IPS-18c (cell line): ENCODE data around the gene PTPRT.

Source experiments
- H3K4me3 ChIP-seq: 2 replicates; pipeline ENCODE4 v1.7.0; 2013; ENCODE audit warnings: low read depth, mild to moderate bottlenecking, low read length, moderate library complexity; ENCODE audit not compliant: insufficient read depth
- H3K9me3 ChIP-seq: one replicate; pipeline ENCODE4 v1.6.1; 2013; ENCODE audit warnings: mild to moderate bottlenecking, low read length, moderate library complexity; ENCODE audit not compliant: control insufficient read depth, insufficient read depth

PTPRT gene

DNA sequence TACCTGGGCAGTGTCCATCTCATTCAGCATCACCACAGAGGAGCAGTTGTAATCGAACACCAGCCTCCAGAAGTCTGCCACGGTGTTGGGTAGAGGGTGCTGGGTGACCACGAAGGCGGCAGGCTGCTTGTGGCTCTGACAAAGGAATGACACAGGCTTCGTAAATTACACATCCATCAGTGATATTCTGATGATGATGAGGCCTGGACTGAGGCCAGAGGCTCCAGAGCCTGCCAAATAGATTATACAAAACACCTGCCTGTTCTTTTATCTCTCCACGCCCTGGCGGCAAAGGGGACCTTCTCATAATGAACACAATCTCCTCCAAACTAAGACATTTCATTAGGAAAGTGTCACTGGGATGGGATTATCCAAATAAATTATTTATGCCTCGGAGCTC, 1091.3 kb downstream of the PTPRT start:
- H3K4me3 ChIP-seq, result no peak overlapping the region
- no peaks in the 10 kb centered on the region for H3K9me3 ChIP-seq

DNA sequence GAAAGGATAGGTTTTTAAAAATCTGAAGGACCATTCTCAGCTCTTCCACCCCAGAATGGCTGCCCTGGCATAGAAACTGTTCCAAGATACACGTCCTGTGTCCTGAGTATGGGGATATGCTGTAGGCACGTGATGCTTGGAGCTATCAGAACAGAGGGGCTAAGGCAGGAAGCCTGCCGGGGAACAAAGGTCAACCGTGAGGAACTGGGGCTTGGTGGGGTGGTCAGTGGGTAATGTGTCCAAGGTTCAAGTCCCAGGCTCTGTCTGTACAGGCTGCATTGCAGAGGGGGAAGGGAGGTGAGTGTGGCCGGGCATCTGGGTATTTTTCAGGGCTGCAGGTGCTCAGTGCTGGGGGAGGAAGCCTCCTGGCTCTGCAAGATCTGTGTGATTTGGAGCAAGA, 1092.0 kb downstream of the PTPRT start:
- no peak overlapping the region for H3K4me3 ChIP-seq
- H3K9me3 ChIP-seq, result no peaks in the 10 kb centered on the region

DNA sequence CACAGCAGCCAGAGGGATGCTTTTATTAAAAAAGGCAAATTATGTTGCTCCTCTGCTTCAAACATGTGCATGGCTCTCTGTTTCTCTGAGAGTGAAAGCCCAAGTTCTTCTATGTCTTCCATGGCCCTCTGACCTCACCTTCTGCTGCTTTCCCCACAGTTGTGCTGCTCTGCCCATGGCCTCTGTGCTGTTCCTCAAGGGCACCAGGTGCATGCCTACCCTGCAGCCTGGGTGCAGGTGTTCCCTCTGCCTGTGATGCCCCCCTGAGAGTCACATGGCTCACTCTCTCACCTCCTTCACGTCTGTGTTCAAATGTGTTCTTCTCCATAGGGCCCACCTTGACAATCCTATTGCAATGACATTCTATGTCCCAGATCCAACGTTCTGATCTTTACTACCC, 1094.5 kb downstream of the PTPRT start:
- H3K9me3 ChIP-seq, result no peaks in the 10 kb centered on the region
- no peak overlapping the region for H3K4me3 ChIP-seq

DNA sequence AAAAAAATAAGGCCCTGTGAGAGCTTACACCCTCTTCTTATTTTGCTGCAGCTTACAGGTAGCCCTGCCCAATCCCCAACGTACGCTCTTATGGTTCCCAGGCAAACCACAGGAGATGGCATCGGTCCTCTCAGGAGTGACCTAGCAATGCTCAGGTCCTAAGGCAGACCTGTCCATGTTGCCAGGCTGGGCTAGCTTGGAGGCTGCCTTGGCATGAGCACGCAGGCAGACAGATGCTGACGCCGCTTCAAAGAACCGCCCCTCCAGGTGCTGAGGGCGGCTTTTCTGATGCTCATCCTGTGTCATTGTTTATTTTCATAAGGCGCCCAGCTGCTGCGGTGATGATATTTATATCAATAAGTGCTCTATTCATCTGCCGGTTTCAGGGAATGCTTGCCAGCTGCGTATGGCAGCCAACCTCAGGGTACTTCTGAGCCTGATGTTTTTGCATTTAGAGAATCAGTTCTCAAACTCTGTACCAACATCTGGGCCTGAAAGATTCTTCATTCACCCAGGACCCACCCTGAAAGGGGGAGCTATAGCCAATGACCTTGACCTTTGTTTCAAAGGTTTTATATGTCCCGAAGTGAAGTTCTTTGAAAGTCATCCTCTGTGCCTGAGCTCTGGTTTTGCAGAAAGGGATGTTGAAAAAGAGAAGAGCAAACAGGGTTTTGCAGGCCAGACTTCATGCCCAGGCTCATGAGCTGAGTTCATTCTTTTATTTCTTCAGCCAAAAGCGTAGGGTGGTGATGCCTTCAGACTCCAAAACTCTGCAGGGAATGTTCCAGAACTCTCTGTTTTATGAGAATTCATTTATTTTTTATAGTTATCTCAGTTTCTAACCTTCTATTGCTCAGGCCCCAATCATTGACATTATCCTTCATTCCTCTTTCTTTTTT, 1095.9 kb downstream of the PTPRT start:
- H3K4me3 ChIP-seq, result no peak overlapping the region
- H3K9me3 ChIP-seq, result no peaks in the 10 kb centered on the region

DNA sequence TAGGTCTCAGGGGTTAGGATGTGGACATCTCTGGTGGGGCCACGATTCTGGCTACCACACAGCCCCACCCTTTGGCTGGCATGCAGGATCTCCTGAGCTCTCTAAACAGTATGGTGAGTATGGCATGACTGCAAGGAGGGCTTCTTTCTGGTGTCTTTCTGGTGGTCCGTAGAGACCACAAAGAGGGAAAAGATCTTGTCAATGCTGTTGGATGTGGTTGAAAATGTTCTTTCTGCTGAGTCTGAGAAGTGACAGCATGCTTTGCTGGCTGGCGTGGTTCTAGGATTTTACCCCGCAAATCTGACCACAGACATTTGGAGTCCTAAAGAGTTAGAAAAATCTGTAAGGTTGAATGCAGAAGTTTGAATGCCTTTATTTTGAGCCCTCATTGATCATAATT, 1096.7 kb downstream of the PTPRT start:
- no peaks in the 10 kb centered on the region for H3K9me3 ChIP-seq
- no peak overlapping the region for H3K4me3 ChIP-seq

DNA sequence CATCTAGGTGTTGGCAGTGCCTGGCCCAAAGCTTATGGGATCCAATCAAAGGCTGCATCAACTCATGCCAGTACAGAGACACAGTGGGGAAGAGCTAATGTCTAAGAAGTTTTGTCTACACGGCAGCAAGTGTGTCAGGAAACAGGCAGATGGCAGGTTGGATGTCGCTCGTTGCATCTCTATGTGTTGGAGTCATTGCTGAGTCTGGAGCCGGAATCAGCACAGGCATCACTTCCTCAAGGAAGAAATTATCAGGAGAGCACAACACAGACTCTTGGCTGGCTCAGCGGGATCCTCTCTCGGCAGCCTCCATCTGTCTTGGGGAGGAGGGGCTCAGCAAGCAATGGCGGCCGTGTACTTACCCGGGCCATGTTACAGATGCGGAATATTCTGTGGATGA, 1104.3 kb downstream of the PTPRT start:
- no peaks in the 10 kb centered on the region for H3K9me3 ChIP-seq

DNA sequence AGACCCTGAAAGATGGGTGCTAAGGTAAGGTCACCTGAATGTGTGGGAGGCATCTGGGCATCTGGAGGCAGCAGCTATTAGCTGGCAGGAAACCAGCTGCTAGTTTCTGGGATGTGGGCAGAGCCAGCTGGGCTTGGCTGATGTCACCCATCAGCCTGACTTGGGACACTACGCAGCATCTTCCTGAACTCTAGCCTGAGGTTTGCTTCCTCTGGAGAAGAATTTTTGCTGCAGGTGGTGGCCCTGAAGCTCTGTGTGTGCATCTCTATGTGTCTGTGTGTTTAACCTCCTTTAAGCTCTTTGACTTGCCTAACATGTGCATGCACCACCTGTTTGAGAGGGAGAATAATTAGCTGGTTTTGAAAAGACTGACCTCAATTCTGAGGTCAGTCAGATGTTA, 1106.4 kb downstream of the PTPRT start:
- H3K9me3 ChIP-seq, result no peaks in the 10 kb centered on the region
- no peak overlapping the region for H3K4me3 ChIP-seq

More for the DNA sequence above, 1104.3 kb downstream of the PTPRT start:
- H3K4me3 ChIP-seq, result no peak overlapping the region

DNA sequence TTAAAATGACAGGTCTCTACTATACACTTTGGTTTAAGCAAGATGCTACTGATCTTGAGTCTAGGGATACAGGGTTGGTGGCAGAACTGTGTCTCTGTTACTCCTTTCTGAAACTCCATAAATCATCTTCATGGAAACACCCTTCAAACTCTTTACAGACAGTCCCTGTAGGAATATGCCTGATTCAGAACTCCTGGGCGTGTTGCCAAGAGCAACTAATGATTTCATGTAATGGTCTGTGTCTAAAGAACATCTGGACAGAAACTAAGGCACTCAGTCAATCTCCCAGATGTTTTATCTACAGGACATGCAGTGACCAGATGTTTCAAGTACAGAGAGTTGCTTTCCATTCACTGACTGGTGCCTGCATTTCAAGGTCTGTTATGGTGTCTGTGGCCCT, 1107.1 kb downstream of the PTPRT start:
- Histone ChIP-seq H3K4me3 (no peak overlapping the region), H3K9me3 (no peaks in the 10 kb centered on the region)

DNA sequence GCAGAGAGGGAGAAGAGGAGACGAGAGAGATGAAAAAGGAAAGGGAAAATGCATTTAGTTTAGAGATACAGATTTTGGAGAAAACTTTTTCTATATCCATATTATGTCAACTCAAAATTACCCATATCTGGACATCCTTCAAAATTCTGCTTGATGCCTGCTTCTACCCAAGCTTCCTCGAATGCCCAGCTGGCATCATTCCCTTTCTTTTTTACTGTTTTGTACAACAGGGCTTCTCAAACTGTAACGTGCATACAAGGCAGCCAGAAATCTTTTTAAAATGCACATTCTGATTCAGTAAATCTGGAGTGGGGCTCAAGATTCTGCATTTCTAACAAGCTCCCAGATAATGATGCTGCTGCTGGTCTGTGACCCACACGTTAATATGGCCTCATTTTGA, 1108.8 kb downstream of the PTPRT start:
- no peak overlapping the region for H3K4me3 ChIP-seq
- H3K9me3 ChIP-seq, result no peaks in the 10 kb centered on the region

DNA sequence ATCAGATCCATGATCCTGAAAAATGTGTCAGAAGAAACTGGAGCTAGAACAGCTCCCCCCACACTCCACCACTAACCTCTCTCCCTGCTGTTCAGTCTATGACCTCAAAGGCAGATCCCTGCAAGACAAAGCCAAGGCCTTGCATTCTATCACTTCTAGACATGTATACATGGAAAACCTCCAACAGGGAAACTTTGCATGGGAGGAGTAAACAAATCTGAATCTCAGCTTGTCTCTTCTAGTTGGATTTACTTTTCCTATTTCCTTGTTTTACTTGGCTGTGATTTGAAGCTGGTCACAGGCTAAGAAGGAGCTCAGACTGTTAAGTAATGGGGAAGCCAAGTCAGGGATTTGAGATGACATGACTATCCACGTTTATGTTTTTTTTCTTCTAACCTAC, 1114.8 kb downstream of the PTPRT start:
- H3K9me3 ChIP-seq, result no peaks in the 10 kb centered on the region

DNA sequence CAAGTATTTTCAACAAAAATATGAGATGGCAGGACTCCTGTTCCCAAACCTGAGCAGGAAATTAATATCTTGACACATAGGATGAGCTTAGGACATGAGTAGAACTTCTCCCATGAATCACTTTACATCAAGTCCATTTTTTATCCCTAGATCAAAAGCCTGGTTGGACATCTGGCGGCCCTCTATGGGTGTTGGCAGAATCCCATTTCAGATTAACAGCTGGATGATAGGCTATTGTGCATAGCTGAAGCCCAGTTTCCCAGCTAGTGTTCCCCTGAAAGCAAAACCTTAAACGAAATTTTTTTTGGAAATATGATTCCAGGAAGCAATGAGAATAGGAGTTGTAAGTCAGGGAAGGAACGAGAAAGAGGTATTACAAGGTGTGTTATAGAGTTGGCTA, 1122.1 kb downstream of the PTPRT start:
- Histone ChIP-seq H3K4me3 (no peak overlapping the region), H3K9me3 (no peaks in the 10 kb centered on the region)

More for the DNA sequence above, 1114.8 kb downstream of the PTPRT start:
- no peak overlapping the region for H3K4me3 ChIP-seq

DNA sequence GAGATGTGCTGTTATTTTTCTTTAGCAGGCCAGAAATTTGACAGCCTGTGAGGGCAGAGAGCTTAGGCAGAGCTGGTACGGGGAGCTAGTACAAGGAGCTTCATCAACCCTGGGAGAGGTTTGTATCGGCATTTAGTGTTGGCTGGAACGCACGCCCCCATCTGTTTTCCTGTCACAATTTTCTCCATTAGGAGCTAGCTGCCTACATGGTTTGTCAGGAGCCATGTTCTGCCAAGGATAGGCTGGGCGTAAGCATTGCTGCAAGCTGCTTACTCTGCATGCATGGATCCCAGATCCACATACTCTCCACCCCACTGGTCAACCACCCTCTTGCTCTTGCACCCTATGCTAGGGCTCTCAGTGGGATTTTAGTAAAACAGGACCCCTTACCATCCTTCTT, 1122.5 kb downstream of the PTPRT start:
- H3K4me3 ChIP-seq, result no peak overlapping the region
- H3K9me3 ChIP-seq, result no peaks in the 10 kb centered on the region

DNA sequence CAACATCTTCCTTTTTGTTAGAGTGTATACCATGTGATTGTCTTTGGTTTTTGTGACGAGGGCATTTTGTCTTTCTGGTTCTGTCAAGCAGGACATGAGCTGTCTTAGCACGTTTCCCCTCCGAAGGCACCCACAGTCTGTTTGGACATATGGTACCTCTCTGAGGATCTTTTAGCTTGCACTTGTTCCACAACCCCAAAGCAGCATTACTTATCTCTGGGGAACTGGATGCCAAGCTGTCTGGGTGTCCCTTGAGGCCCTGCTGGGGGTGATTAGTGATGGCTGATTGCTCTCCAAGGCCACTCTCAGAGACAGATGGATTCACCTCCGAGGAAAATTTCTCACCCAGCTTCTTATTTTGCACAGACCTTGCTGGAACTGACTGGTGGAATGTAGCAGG, 1126.6 kb downstream of the PTPRT start:
- Histone ChIP-seq H3K9me3 (no peaks in the 10 kb centered on the region), H3K4me3 (no peak overlapping the region)

DNA sequence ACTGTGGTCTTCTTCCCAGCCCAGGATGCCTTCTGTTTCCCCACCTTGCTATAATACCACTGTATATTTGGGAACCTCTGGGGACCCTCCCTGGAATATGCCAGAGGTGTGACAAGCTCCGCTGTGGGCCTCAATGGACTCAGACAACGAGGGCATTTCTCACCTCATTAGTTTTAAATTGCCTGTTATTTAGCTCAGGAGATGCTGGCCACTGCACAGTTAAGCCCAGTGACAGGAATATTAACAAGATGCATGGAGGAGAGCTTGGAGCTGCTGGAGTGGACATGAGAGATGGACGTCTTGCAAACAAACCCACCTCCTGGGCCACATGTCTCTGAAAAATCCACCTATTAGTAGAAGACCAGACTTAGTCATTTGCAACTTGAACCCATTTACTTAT, 1136.4 kb downstream of the PTPRT start:
- no peaks in the 10 kb centered on the region for H3K9me3 ChIP-seq

DNA sequence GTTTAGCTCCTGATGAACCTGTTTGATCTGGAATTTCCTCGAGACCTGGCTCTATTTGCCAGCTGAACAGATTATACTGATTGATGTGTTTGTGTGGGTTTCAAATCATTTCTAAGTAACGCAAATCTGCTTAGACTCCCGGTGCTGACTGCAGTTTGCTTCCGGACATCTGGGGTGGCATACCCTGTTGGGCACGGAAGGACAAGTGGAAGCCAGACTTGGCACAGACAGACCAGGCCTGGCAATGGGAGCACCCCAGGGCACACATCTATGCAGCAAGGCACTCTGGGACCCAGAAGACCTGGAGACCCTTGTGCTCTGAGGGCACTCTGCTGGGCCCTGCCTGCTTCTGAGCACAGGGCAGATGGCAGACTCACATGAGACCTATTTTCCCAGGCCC, 1137.8 kb downstream of the PTPRT start:
- H3K9me3 ChIP-seq, result no peaks in the 10 kb centered on the region
- no peak overlapping the region for H3K4me3 ChIP-seq

More for the DNA sequence above, 1136.4 kb downstream of the PTPRT start:
- no peak overlapping the region for H3K4me3 ChIP-seq

DNA sequence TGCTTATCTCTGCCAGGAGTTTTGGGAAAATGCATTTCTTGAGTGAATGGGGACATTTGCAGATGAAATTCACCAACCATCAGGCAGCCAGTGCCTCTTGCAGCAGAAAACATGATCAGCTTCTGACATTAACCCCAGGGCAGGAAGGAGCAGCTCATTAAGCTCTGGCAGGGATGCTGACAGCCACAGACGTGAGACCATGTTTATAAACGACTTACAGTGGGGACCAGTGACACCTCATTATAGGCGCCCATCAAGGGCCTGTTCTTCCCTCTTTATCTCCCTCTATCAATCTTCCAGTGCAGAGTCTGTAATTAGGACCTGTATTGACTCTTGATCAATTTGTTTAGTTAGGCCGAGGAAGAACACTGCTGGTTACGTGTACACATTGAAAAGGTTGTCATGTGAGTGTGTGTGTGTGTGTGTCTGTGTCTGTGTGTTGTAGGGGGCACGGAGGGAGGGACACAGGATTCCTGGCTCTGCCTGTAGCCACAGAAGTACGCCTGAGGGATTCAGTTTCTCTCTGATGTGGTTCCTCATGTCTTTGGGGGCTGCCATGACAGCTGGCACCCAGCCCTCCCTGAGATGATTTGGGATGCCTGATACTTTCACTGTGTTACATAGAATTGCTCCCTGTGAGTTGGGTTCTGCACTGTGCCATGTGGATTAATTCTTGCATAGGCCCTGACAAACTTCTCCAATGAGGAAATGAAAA, 1143.2 kb downstream of the PTPRT start:
- H3K9me3 ChIP-seq, result no peaks in the 10 kb centered on the region
- no peak overlapping the region for H3K4me3 ChIP-seq

DNA sequence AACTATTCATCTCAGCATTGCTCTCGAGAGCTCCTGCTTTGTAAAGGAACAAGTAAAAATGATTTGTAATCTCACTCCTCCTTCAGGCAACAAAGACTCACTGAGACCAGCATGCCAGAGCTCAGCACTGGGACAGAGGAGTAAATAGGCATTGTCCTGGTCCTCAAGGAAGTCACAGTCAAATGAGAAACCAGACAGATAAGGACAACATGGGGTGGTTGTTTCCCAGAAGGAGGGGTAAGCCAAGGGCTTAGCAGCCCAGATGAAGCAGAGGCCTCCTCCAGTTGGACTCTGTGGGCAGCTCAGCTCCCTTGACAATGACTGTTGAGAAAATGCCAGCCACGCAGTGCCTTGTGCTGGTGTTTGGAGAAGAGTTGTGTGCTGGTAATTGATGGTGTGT, 1145.8 kb downstream of the PTPRT start:
- H3K9me3 ChIP-seq, result no peaks in the 10 kb centered on the region
- no peak overlapping the region for H3K4me3 ChIP-seq

DNA sequence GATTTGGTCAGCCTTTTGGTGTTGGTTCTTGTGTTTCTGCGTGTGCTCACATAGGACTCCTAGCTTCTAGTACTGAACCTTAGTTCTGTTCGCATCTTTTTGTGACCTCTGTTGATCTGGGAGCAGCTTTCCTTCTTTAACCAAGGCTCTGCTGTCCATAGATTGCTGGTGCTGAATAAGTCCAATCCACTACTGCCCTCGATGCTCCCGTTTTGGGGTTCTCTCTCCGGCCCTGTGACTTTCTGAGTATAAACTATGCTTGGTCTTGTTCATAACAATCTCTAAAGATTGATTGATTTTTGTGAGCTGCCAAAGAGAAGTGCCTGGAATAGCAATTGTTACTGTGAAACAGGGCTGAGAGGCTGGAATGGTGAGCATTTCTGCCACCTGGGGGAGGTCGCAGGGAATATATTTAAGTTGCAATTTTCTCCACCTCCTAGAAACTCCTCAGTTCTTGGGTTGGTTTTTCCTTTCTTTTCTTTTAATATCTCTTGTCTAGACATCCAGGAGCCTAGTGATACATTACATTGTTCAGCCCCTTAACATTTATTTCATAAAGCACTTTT, 1148.6 kb downstream of the PTPRT start:
- H3K9me3 ChIP-seq, result no peaks in the 10 kb centered on the region
- no peak overlapping the region for H3K4me3 ChIP-seq
